Measurements from ENCODE around the gene DEPDC1. TPM values are rescaled to one million over a fixed set of nuclear protein-coding genes. Genes with fewer than 3 reads are reported as not detected.
"Not testable (repeated sequence)": the region's sequence is repeated elsewhere in the genome, so short reads cannot be mapped to it uniquely, and the experiment has no call there.

DEPDC1 gene
- total RNA-seq, 2 experiments from 2014 or later: not detected

GRCh38 chr1:68495968-68496679, 758 bp downstream of the DEPDC1 start:
- no peak for ATAC-seq (ENCODE audit: poor library complexity)

GRCh38 chr1:68495532-68495931, 1.4 kb downstream of the DEPDC1 start:
- intact Hi-C loops (cut with DNase I, micrococcal nuclease): no loop called here
- H3K4me3 ChIP-seq (ENCODE audit: low read length): no peak overlapping the region

More at GRCh38 chr1:68495968-68496679, 758 bp downstream of the DEPDC1 start:
- Histone ChIP-seq H3K4me1 (ENCODE audit: insufficient read depth, low read length) (peaks cover 14% of the 10 kb centered on the region), H3K4me3 (ENCODE audit: low read length) (peak overlapping the region; percentile 72), H3K36me3 (ENCODE audit: insufficient read depth, low read length) (no peaks in the 10 kb centered on the region), H3K9me3 (ENCODE audit: control insufficient read depth in 1 of 2, insufficient read depth in 1 of 2, low read length in 2 of 2) (peaks cover 0 to 6% of the 10 kb centered on the region in 2 experiments), H3K27ac (ENCODE audit: low read depth in 1 of 2, low read length in 2 of 2) (no peak overlapping the region), H3K27me3 (ENCODE audit: control insufficient read depth in 1 of 2, insufficient read depth in 2 of 2, low read length in 2 of 2) (peaks cover 0 to 6% of the 10 kb centered on the region in 2 experiments)
- intact Hi-C loops (cut with DNase I, micrococcal nuclease): no loop called here
- Mint-ChIP-seq H3K27ac (no peak overlapping the region), H3K4me1 (ENCODE audit: low read depth) (peaks cover 22% of the 10 kb centered on the region), H3K36me3 (ENCODE audit: low read depth) (no peaks in the 10 kb centered on the region), H3K4me3 (peak overlapping the region; percentile 88), H3K27me3 (peaks cover 15% of the 10 kb centered on the region), H3K9me3 (no peaks in the 10 kb centered on the region)
- no peak for TF ChIP-seq CTCF (IDR thresholded peaks at IDR 0.05)
- CTCF ChIA-PET: no interaction called here
- DNase-seq: peak in 2 of 14 experiments; percentile 4 to 12
- POLR2A ChIA-PET: no interaction called here

GRCh38 chr1:68493193-68493592, 3.7 kb downstream of the DEPDC1 start:
- ChIA-PET CTCF (no interaction called here), POLR2A (no interaction called here)
- no peak overlapping the region for H3K27ac Mint-ChIP-seq
- H3K4me3 ChIP-seq (ENCODE audit: low read length): no peak overlapping the region
- no peaks in the 10 kb centered on the region for H3K36me3 Mint-ChIP-seq (ENCODE audit: low read depth)
- no peak for TF ChIP-seq CTCF (IDR thresholded peaks at IDR 0.05)
- DNase-seq (no peak), ATAC-seq (ENCODE audit: poor library complexity) (no peak)
- H3K9me3 Mint-ChIP-seq: no peaks in the 10 kb centered on the region
- peaks cover 0 to 6% of the 10 kb centered on the region in 2 experiments for H3K9me3 ChIP-seq (ENCODE audit: control insufficient read depth in 1 of 2, insufficient read depth in 1 of 2, low read length in 2 of 2)
- peaks cover 22% of the 10 kb centered on the region for H3K4me1 Mint-ChIP-seq (ENCODE audit: low read depth)
- H3K27ac ChIP-seq (ENCODE audit: low read depth in 1 of 2, low read length in 2 of 2): no peak overlapping the region
- intact Hi-C loops (cut with DNase I, micrococcal nuclease): no loop called here
- H3K27me3 ChIP-seq (ENCODE audit: control insufficient read depth in 1 of 2, insufficient read depth in 2 of 2, low read length in 2 of 2): peaks cover 0 to 6% of the 10 kb centered on the region in 2 experiments
- no peak overlapping the region for H3K4me3 Mint-ChIP-seq
- no peaks in the 10 kb centered on the region for H3K36me3 ChIP-seq (ENCODE audit: insufficient read depth, low read length)
- peaks cover 14% of the 10 kb centered on the region for H3K4me1 ChIP-seq (ENCODE audit: insufficient read depth, low read length)
- peaks cover 8% of the 10 kb centered on the region for H3K27me3 Mint-ChIP-seq

More at GRCh38 chr1:68495532-68495931, 1.4 kb downstream of the DEPDC1 start:
- Histone ChIP-seq H3K36me3 (ENCODE audit: insufficient read depth, low read length) (no peaks in the 10 kb centered on the region), H3K9me3 (ENCODE audit: control insufficient read depth in 1 of 2, insufficient read depth in 1 of 2, low read length in 2 of 2) (peaks cover 0 to 6% of the 10 kb centered on the region in 2 experiments), H3K27ac (ENCODE audit: low read depth in 1 of 2, low read length in 2 of 2) (no peak overlapping the region), H3K4me1 (ENCODE audit: insufficient read depth, low read length) (peaks cover 14% of the 10 kb centered on the region), H3K27me3 (ENCODE audit: control insufficient read depth in 1 of 2, insufficient read depth in 2 of 2, low read length in 2 of 2) (peaks cover 0 to 6% of the 10 kb centered on the region in 2 experiments)
- ATAC-seq (ENCODE audit: poor library complexity) (no peak), DNase-seq (no peak)
- no peak for TF ChIP-seq CTCF (IDR thresholded peaks at IDR 0.05)
- Mint-ChIP-seq H3K36me3 (ENCODE audit: low read depth) (no peaks in the 10 kb centered on the region), H3K4me1 (ENCODE audit: low read depth) (peaks cover 22% of the 10 kb centered on the region), H3K4me3 (peak overlapping the region; percentile 88), H3K9me3 (no peaks in the 10 kb centered on the region), H3K27me3 (peaks cover 15% of the 10 kb centered on the region), H3K27ac (no peak overlapping the region)
- CTCF ChIA-PET: no interaction called here
- POLR2A ChIA-PET: no interaction called here

- H3K36me3 Mint-ChIP-seq (ENCODE audit: low read depth); CTCF ChIA-PET; H3K4me3 Mint-ChIP-seq; H3K4me3 ChIP-seq (ENCODE audit: low read length); DNase-seq; H3K27ac Mint-ChIP-seq; H3K9me3 Mint-ChIP-seq; H3K9me3 ChIP-seq (ENCODE audit: control insufficient read depth in 1 of 2, insufficient read depth in 1 of 2, low read length in 2 of 2); H3K27ac ChIP-seq (ENCODE audit: low read depth in 1 of 2, low read length in 2 of 2); H3K27me3 ChIP-seq (ENCODE audit: control insufficient read depth in 1 of 2, insufficient read depth in 2 of 2, low read length in 2 of 2); intact Hi-C loops (cut with DNase I, micrococcal nuclease); H3K27me3 Mint-ChIP-seq; ATAC-seq (ENCODE audit: poor library complexity); POLR2A ChIA-PET; H3K36me3 ChIP-seq (ENCODE audit: insufficient read depth, low read length): not testable (repeated sequence)
- peaks cover 15% of the 10 kb centered on the region for H3K4me1 Mint-ChIP-seq (ENCODE audit: low read depth)
- H3K4me1 ChIP-seq (ENCODE audit: insufficient read depth, low read length): peaks cover 13% of the 10 kb centered on the region
These were observed 4.6 kb downstream of the DEPDC1 start for GRCh38 chr1:68492255-68492654.

Measured in CD4-positive, alpha-beta T cell (primary cell).